ENCODE data around the gene LSM10. TPM values are rescaled to one million over a fixed set of nuclear protein-coding genes. Genes with fewer than 3 reads are reported as not detected.

Gene LSM10
- total and polyA plus RNA-seq, 5 donors from 2014 or later = 33.8 to 153 (median 145) TPM

GRCh38 chr1:36419569-36419968 is 21.9 kb upstream of the LSM10 start:
- Mint-ChIP-seq H3K9me3 (peaks cover 0 to 1% (median 0%) of the 10 kb centered on the region in 7 donors), H3K27me3 (no peaks in the 10 kb centered on the region), H3K4me1 (peaks cover 0 to 13% (median 8%) of the 10 kb centered on the region in 4 donors), H3K4me3 (no peak overlapping the region), H3K27ac (no peak overlapping the region), H3K36me3 (no peaks in the 10 kb centered on the region)
- H3K36me3 ChIP-seq (ENCODE audit: control insufficient read depth, insufficient read depth, low read length) = no peaks in the 10 kb centered on the region
- peaks cover 7% of the 10 kb centered on the region for H3K4me1 ChIP-seq (ENCODE audit: control insufficient read depth, insufficient read depth, low read length, poor library complexity, severe bottlenecking)
- H3K4me3 ChIP-seq (ENCODE audit: low read depth, low read length) = no peak overlapping the region
- no peak overlapping the region for H3K27ac ChIP-seq (ENCODE audit: insufficient read depth, low read length, poor library complexity, severe bottlenecking)
- ATAC-seq (ENCODE audit: low read depth in 2 of 2) (no peak), DNase-seq (no peak)
- no peaks in the 10 kb centered on the region for H3K27me3 ChIP-seq (ENCODE audit: control insufficient read depth, insufficient read depth, low read length)
- no peaks in the 10 kb centered on the region for H3K9me3 ChIP-seq (ENCODE audit: control insufficient read depth in 2 of 2, low read length in 2 of 2)

- Mint-ChIP-seq H3K27ac (no peak overlapping the region), H3K9me3 (peaks cover 0 to 1% (median 0%) of the 10 kb centered on the region in 7 donors), H3K36me3 (no peaks in the 10 kb centered on the region), H3K27me3 (no peaks in the 10 kb centered on the region), H3K4me3 (no peak overlapping the region), H3K4me1 (peaks cover 0 to 13% (median 8%) of the 10 kb centered on the region in 4 donors)
- Histone ChIP-seq H3K27me3 (ENCODE audit: control insufficient read depth, insufficient read depth, low read length) (no peaks in the 10 kb centered on the region), H3K27ac (ENCODE audit: insufficient read depth, low read length, poor library complexity, severe bottlenecking) (no peak overlapping the region), H3K4me3 (ENCODE audit: low read depth, low read length) (no peak overlapping the region), H3K36me3 (ENCODE audit: control insufficient read depth, insufficient read depth, low read length) (no peaks in the 10 kb centered on the region), H3K9me3 (ENCODE audit: control insufficient read depth in 2 of 2, low read length in 2 of 2) (no peaks in the 10 kb centered on the region), H3K4me1 (ENCODE audit: control insufficient read depth, insufficient read depth, low read length, poor library complexity, severe bottlenecking) (peaks cover 7% of the 10 kb centered on the region)
- DNase-seq (no peak), ATAC-seq (ENCODE audit: low read depth in 2 of 2) (no peak)
Observed at GRCh38 chr1:36419140-36419539, 21.4 kb upstream of the LSM10 start.

- Histone ChIP-seq H3K4me1 (ENCODE audit: control insufficient read depth, insufficient read depth, low read length, poor library complexity, severe bottlenecking) (peaks cover 7% of the 10 kb centered on the region), H3K27me3 (ENCODE audit: control insufficient read depth, insufficient read depth, low read length) (no peaks in the 10 kb centered on the region), H3K4me3 (ENCODE audit: low read depth, low read length) (no peak overlapping the region), H3K36me3 (ENCODE audit: control insufficient read depth, insufficient read depth, low read length) (no peaks in the 10 kb centered on the region), H3K9me3 (ENCODE audit: control insufficient read depth in 2 of 2, low read length in 2 of 2) (no peaks in the 10 kb centered on the region), H3K27ac (ENCODE audit: insufficient read depth, low read length, poor library complexity, severe bottlenecking) (no peak overlapping the region)
- Mint-ChIP-seq H3K27ac (peak overlapping the region in 1 of 3 donors; percentile 62), H3K36me3 (no peaks in the 10 kb centered on the region), H3K4me3 (no peak overlapping the region), H3K27me3 (no peaks in the 10 kb centered on the region), H3K4me1 (peaks cover 0 to 13% (median 8%) of the 10 kb centered on the region in 4 donors), H3K9me3 (peaks cover 0 to 1% (median 0%) of the 10 kb centered on the region in 7 donors)
- ATAC-seq (ENCODE audit: low read depth in 2 of 2) (no peak), DNase-seq (no peak)
Observed at GRCh38 chr1:36417931-36418330, 20.2 kb upstream of the LSM10 start.

- Mint-ChIP-seq H3K4me1 (peaks cover 0 to 15% (median 13%) of the 10 kb centered on the region in 4 donors), H3K9me3 (peaks cover 0 to 4% (median 0%) of the 10 kb centered on the region in 7 donors), H3K27ac (peak overlapping the region in 1 of 3 donors; percentile 69), H3K27me3 (no peaks in the 10 kb centered on the region), H3K4me3 (no peak overlapping the region), H3K36me3 (no peaks in the 10 kb centered on the region)
- Histone ChIP-seq H3K4me3 (ENCODE audit: low read depth, low read length) (no peak overlapping the region), H3K9me3 (ENCODE audit: control insufficient read depth in 2 of 2, low read length in 2 of 2) (no peaks in the 10 kb centered on the region), H3K4me1 (ENCODE audit: control insufficient read depth, insufficient read depth, low read length, poor library complexity, severe bottlenecking) (peaks cover 7% of the 10 kb centered on the region), H3K27ac (ENCODE audit: insufficient read depth, low read length, poor library complexity, severe bottlenecking) (no peak overlapping the region), H3K27me3 (ENCODE audit: control insufficient read depth, insufficient read depth, low read length) (no peaks in the 10 kb centered on the region), H3K36me3 (ENCODE audit: control insufficient read depth, insufficient read depth, low read length) (no peaks in the 10 kb centered on the region)
- DNase-seq (no peak), ATAC-seq (ENCODE audit: low read depth in 2 of 2) (no peak)
Observed at GRCh38 chr1:36415661-36416326, 18.1 kb upstream of the LSM10 start.

- Histone ChIP-seq H3K27me3 (ENCODE audit: control insufficient read depth, insufficient read depth, low read length) (no peaks in the 10 kb centered on the region), H3K9me3 (ENCODE audit: control insufficient read depth in 2 of 2, low read length in 2 of 2) (no peaks in the 10 kb centered on the region), H3K4me3 (ENCODE audit: low read depth, low read length) (no peak overlapping the region), H3K27ac (ENCODE audit: insufficient read depth, low read length, poor library complexity, severe bottlenecking) (no peak overlapping the region), H3K4me1 (ENCODE audit: control insufficient read depth, insufficient read depth, low read length, poor library complexity, severe bottlenecking) (no peaks in the 10 kb centered on the region), H3K36me3 (ENCODE audit: control insufficient read depth, insufficient read depth, low read length) (no peaks in the 10 kb centered on the region)
- no peak overlapping the region for H3K27ac Mint-ChIP-seq
- ATAC-seq (ENCODE audit: low read depth in 2 of 2) = no peak
- no peaks in the 10 kb centered on the region for H3K27me3 Mint-ChIP-seq
- no peaks in the 10 kb centered on the region for H3K36me3 Mint-ChIP-seq
- peaks cover 0 to 11% (median 8%) of the 10 kb centered on the region in 4 donors for H3K4me1 Mint-ChIP-seq
- DNase-seq = no peak
- H3K9me3 Mint-ChIP-seq = peaks cover 0 to 4% (median 0%) of the 10 kb centered on the region in 7 donors
- H3K4me3 Mint-ChIP-seq = no peak overlapping the region
Observed at GRCh38 chr1:36414384-36414783, 16.7 kb upstream of the LSM10 start.

- Mint-ChIP-seq H3K9me3 (peaks cover 0 to 4% (median 0%) of the 10 kb centered on the region in 7 donors), H3K36me3 (no peaks in the 10 kb centered on the region), H3K27ac (peak overlapping the region in 2 of 3 donors; percentile 27 to 80), H3K4me3 (peak overlapping the region in 2 of 4 donors; percentile 5 to 61), H3K4me1 (peaks cover 0 to 11% (median 6%) of the 10 kb centered on the region in 4 donors), H3K27me3 (peaks cover 7% of the 10 kb centered on the region)
- ATAC-seq (ENCODE audit: low read depth in 2 of 2) (peak in 1 of 2 donors; percentile 46), DNase-seq (peak; percentile 20 to 86 (median 25))
- no peaks in the 10 kb centered on the region for H3K36me3 ChIP-seq (ENCODE audit: control insufficient read depth, insufficient read depth, low read length)
- no peak overlapping the region for H3K27ac ChIP-seq (ENCODE audit: insufficient read depth, low read length, poor library complexity, severe bottlenecking)
- H3K27me3 ChIP-seq (ENCODE audit: control insufficient read depth, insufficient read depth, low read length) = no peaks in the 10 kb centered on the region
- H3K4me1 ChIP-seq (ENCODE audit: control insufficient read depth, insufficient read depth, low read length, poor library complexity, severe bottlenecking) = no peaks in the 10 kb centered on the region
- H3K4me3 ChIP-seq (ENCODE audit: low read depth, low read length) = no peak overlapping the region
- H3K9me3 ChIP-seq (ENCODE audit: control insufficient read depth in 2 of 2, low read length in 2 of 2) = no peaks in the 10 kb centered on the region
Observed at GRCh38 chr1:36411674-36412648, 14.3 kb upstream of the LSM10 start.

- H3K4me3 ChIP-seq (ENCODE audit: low read depth, low read length) = no peak overlapping the region
- H3K36me3 ChIP-seq (ENCODE audit: control insufficient read depth, insufficient read depth, low read length) = no peaks in the 10 kb centered on the region
- H3K4me1 ChIP-seq (ENCODE audit: control insufficient read depth, insufficient read depth, low read length, poor library complexity, severe bottlenecking) = no peaks in the 10 kb centered on the region
- Mint-ChIP-seq H3K4me3 (no peak overlapping the region), H3K9me3 (peaks cover 0 to 4% (median 0%) of the 10 kb centered on the region in 7 donors), H3K27ac (no peak overlapping the region), H3K4me1 (peaks cover 3 to 11% (median 6%) of the 10 kb centered on the region in 4 donors), H3K27me3 (peaks cover 12% of the 10 kb centered on the region), H3K36me3 (no peaks in the 10 kb centered on the region)
- no peak for DNase-seq
- no peak overlapping the region for H3K27ac ChIP-seq (ENCODE audit: insufficient read depth, low read length, poor library complexity, severe bottlenecking)
- no peaks in the 10 kb centered on the region for H3K9me3 ChIP-seq (ENCODE audit: control insufficient read depth in 2 of 2, low read length in 2 of 2)
- no peaks in the 10 kb centered on the region for H3K27me3 ChIP-seq (ENCODE audit: control insufficient read depth, insufficient read depth, low read length)
- ATAC-seq (ENCODE audit: low read depth in 2 of 2) = no peak
Observed at GRCh38 chr1:36408479-36408878, 10.8 kb upstream of the LSM10 start.

All from CD4-positive, CD25-positive, alpha-beta regulatory T cell (primary cell).